ENCODE measurements around the gene RFC4.
"Not testable (repeated sequence)": the region's sequence is repeated elsewhere in the genome, so short reads cannot be mapped to it uniquely, and the experiment has no call there.

Gene RFC4

GRCh38 chr3:186839874-186840641 lies 33.8 kb upstream of the RFC4 start:
- DNase-seq (ENCODE audit: low spot score in 2 of 2) (no peak), ATAC-seq (replicated peaks; ENCODE audit: extremely low read depth, poor library complexity, severe bottlenecking) (no peak)
- no peaks in the 10 kb centered on the region for H3K9me3 Mint-ChIP-seq
- H3K36me3 Mint-ChIP-seq (ENCODE audit: insufficient read depth) = no peaks in the 10 kb centered on the region
- no peak overlapping the region for H3K27ac Mint-ChIP-seq (ENCODE audit: low read depth)
- no peak overlapping the region for H3K4me3 Mint-ChIP-seq
- no peaks in the 10 kb centered on the region for H3K27me3 Mint-ChIP-seq
- H3K4me1 Mint-ChIP-seq = no peaks in the 10 kb centered on the region

- peaks cover 51% of the 10 kb centered on the region for H3K27me3 Mint-ChIP-seq
- H3K27ac Mint-ChIP-seq (ENCODE audit: low read depth) = no peak overlapping the region
- no peak for DNase-seq (ENCODE audit: low spot score in 2 of 2)
- H3K9me3 Mint-ChIP-seq = no peaks in the 10 kb centered on the region
- peaks cover 2% of the 10 kb centered on the region for H3K36me3 Mint-ChIP-seq (ENCODE audit: insufficient read depth)
- no peak overlapping the region for H3K4me3 Mint-ChIP-seq
- peaks cover 5% of the 10 kb centered on the region for H3K4me1 Mint-ChIP-seq
- ATAC-seq (replicated peaks; ENCODE audit: extremely low read depth, poor library complexity, severe bottlenecking) = no peak
These were observed 26.0 kb upstream of the RFC4 start for GRCh38 chr3:186832276-186832675.

GRCh38 chr3:186831798-186832197 lies 25.5 kb upstream of the RFC4 start:
- Mint-ChIP-seq H3K27ac (ENCODE audit: low read depth) (no peak overlapping the region), H3K27me3 (peaks cover 51% of the 10 kb centered on the region), H3K9me3 (no peaks in the 10 kb centered on the region), H3K4me3 (no peak overlapping the region), H3K36me3 (ENCODE audit: insufficient read depth) (peaks cover 2% of the 10 kb centered on the region), H3K4me1 (peaks cover 6% of the 10 kb centered on the region)
- ATAC-seq (replicated peaks; ENCODE audit: extremely low read depth, poor library complexity, severe bottlenecking) (no peak), DNase-seq (ENCODE audit: low spot score in 2 of 2) (no peak)

- DNase-seq (ENCODE audit: low spot score in 2 of 2) = no peak
- Mint-ChIP-seq H3K4me1 (peaks cover 23% of the 10 kb centered on the region), H3K36me3 (ENCODE audit: insufficient read depth) (peaks cover 3% of the 10 kb centered on the region), H3K9me3 (no peaks in the 10 kb centered on the region), H3K27ac (ENCODE audit: low read depth) (no peak overlapping the region), H3K4me3 (peak overlapping the region; percentile 47), H3K27me3 (peaks cover 68% of the 10 kb centered on the region)
- no peak for ATAC-seq (replicated peaks; ENCODE audit: extremely low read depth, poor library complexity, severe bottlenecking)
These were observed 22.1 kb upstream of the RFC4 start for GRCh38 chr3:186828340-186828739.

GRCh38 chr3:186826976-186827857 lies 20.9 kb upstream of the RFC4 start:
- H3K4me1 Mint-ChIP-seq = peaks cover 23% of the 10 kb centered on the region
- H3K36me3 Mint-ChIP-seq (ENCODE audit: insufficient read depth) = peaks cover 3% of the 10 kb centered on the region
- peak; percentile 92 for ATAC-seq (replicated peaks; ENCODE audit: extremely low read depth, poor library complexity, severe bottlenecking)
- no peaks in the 10 kb centered on the region for H3K9me3 Mint-ChIP-seq
- H3K4me3 Mint-ChIP-seq = peak overlapping the region; percentile 47
- H3K27ac Mint-ChIP-seq (ENCODE audit: low read depth) = peak overlapping the region; percentile 22
- peaks cover 60% of the 10 kb centered on the region for H3K27me3 Mint-ChIP-seq
- peak; percentile 70 to 71 for DNase-seq (ENCODE audit: low spot score in 2 of 2)

- no peak for DNase-seq (ENCODE audit: low spot score in 2 of 2)
- Mint-ChIP-seq H3K4me3 (peak overlapping the region; percentile 47), H3K36me3 (ENCODE audit: insufficient read depth) (peaks cover 3% of the 10 kb centered on the region), H3K4me1 (peaks cover 23% of the 10 kb centered on the region), H3K27me3 (peaks cover 53% of the 10 kb centered on the region), H3K9me3 (no peaks in the 10 kb centered on the region), H3K27ac (ENCODE audit: low read depth) (no peak overlapping the region)
- ATAC-seq (replicated peaks; ENCODE audit: extremely low read depth, poor library complexity, severe bottlenecking) = peak; percentile 7
These were observed 20.2 kb upstream of the RFC4 start for GRCh38 chr3:186826410-186826975.

GRCh38 chr3:186825872-186826409 lies 19.7 kb upstream of the RFC4 start:
- no peak for DNase-seq (ENCODE audit: low spot score in 2 of 2)
- Mint-ChIP-seq H3K9me3 (no peaks in the 10 kb centered on the region), H3K36me3 (ENCODE audit: insufficient read depth) (peaks cover 3% of the 10 kb centered on the region), H3K27me3 (peaks cover 47% of the 10 kb centered on the region), H3K4me3 (peak overlapping the region; percentile 47), H3K27ac (ENCODE audit: low read depth) (no peak overlapping the region), H3K4me1 (peaks cover 23% of the 10 kb centered on the region)
- ATAC-seq (replicated peaks; ENCODE audit: extremely low read depth, poor library complexity, severe bottlenecking) = no peak

GRCh38 chr3:186825294-186825821 lies 19.1 kb upstream of the RFC4 start:
- ATAC-seq (replicated peaks; ENCODE audit: extremely low read depth, poor library complexity, severe bottlenecking) (no peak), DNase-seq (ENCODE audit: low spot score in 2 of 2) (no peak)
- H3K4me3 Mint-ChIP-seq = peak overlapping the region; percentile 47
- H3K4me1 Mint-ChIP-seq = peaks cover 23% of the 10 kb centered on the region
- peaks cover 3% of the 10 kb centered on the region for H3K36me3 Mint-ChIP-seq (ENCODE audit: insufficient read depth)
- no peaks in the 10 kb centered on the region for H3K9me3 Mint-ChIP-seq
- peaks cover 42% of the 10 kb centered on the region for H3K27me3 Mint-ChIP-seq
- H3K27ac Mint-ChIP-seq (ENCODE audit: low read depth) = no peak overlapping the region

GRCh38 chr3:186824430-186825139 lies 18.3 kb upstream of the RFC4 start:
- Mint-ChIP-seq H3K27me3 (peaks cover 34% of the 10 kb centered on the region), H3K36me3 (ENCODE audit: insufficient read depth) (peaks cover 3% of the 10 kb centered on the region), H3K9me3 (no peaks in the 10 kb centered on the region), H3K4me3 (no peak overlapping the region), H3K4me1 (peaks cover 23% of the 10 kb centered on the region), H3K27ac (ENCODE audit: low read depth) (no peak overlapping the region)
- ATAC-seq (replicated peaks; ENCODE audit: extremely low read depth, poor library complexity, severe bottlenecking) (no peak), DNase-seq (ENCODE audit: low spot score in 2 of 2) (no peak)

- Mint-ChIP-seq H3K36me3 (ENCODE audit: insufficient read depth) (peaks cover 3% of the 10 kb centered on the region), H3K27ac (ENCODE audit: low read depth) (no peak overlapping the region), H3K27me3 (peaks cover 23% of the 10 kb centered on the region), H3K4me1 (peaks cover 21% of the 10 kb centered on the region), H3K4me3 (no peak overlapping the region), H3K9me3 (no peaks in the 10 kb centered on the region)
- ATAC-seq (replicated peaks; ENCODE audit: extremely low read depth, poor library complexity, severe bottlenecking) (no peak), DNase-seq (ENCODE audit: low spot score in 2 of 2) (no peak)
These were observed 17.1 kb upstream of the RFC4 start for GRCh38 chr3:186823386-186823785.

- not testable (repeated sequence) for H3K27ac Mint-ChIP-seq (ENCODE audit: low read depth)
These were observed 16.1 kb upstream of the RFC4 start for GRCh38 chr3:186822388-186822759.

More at GRCh38 chr3:186822388-186822759, 16.1 kb upstream of the RFC4 start:
- not testable (repeated sequence) for ATAC-seq (replicated peaks; ENCODE audit: extremely low read depth, poor library complexity, severe bottlenecking); H3K9me3 Mint-ChIP-seq; DNase-seq (ENCODE audit: low spot score in 2 of 2); H3K36me3 Mint-ChIP-seq (ENCODE audit: insufficient read depth); H3K4me3 Mint-ChIP-seq
- Mint-ChIP-seq H3K27me3 (peaks cover 17% of the 10 kb centered on the region), H3K4me1 (peaks cover 18% of the 10 kb centered on the region)
